ENCODE data around the gene BRIP1. TPM values are rescaled to one million over a fixed set of nuclear protein-coding genes. Genes with fewer than 3 reads are reported as not detected.

Gene BRIP1
- total RNA-seq (2022; extraction: Qiagen RNA extraction; ENCODE audit: low read depth), result 3.9 to 5.8 TPM (median 5.3 TPM) in 5 replicates

GRCh38 chr17:61862975-61863800 lies at the start of gene BRIP1:
Gene BRIP1 (minus strand): TSS chr17:61863528. CDS start chr17:61861539, 1,989 bp downstream.

Other genes with a start within 250 kb of the BRIP1 start
- 11.6 to 16.8 TPM (median 15.3 TPM) in 5 replicates for gene INTS2, start 64.5 kb upstream of the BRIP1 start, total RNA-seq (2022; extraction: Qiagen RNA extraction; ENCODE audit: low read depth)
- gene MED13, start 201.8 kb upstream of the BRIP1 start, total RNA-seq (2022; extraction: Qiagen RNA extraction; ENCODE audit: low read depth), result 19.7 to 30.1 TPM (median 27.5 TPM) in 5 replicates